ENCODE results near the gene SPTBN2.

Gene SPTBN2

DNA sequence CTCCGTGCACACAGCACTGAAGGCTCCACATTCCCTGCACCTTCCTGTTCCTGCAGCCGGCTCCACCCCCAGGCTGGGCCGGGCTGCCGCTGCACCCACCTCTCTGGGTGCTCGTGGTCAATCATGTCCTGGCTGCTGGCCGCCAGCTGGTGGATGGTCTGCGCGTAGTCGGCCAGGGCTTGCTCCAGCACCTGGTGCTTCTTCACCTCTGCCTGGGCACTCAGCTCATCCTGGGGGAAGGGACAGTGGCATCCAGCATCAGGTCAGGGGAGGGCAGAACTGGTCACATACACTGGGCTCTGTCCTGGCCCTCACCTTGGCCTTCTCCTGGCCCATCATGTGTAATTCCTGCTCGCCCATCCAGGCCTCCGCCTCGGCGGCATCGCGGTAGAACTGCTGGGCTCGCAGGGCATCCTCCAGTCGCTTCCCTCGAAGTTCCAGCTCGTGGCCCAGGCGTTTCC is 36.1 kb downstream of the SPTBN2 start:
- H3K27ac ChIP-seq (ENCODE audit: low read depth in 2 of 2, low read length in 2 of 2): no peak overlapping the region
- no peaks in the 10 kb centered on the region for H3K9me3 ChIP-seq (ENCODE audit: control insufficient read depth in 2 of 2, low read length in 2 of 2)
- no peaks in the 10 kb centered on the region for H3K27me3 ChIP-seq (ENCODE audit: control insufficient read depth in 2 of 2, insufficient read depth in 2 of 2, low read length in 2 of 2)
- H3K4me1 ChIP-seq (ENCODE audit: control insufficient read depth in 2 of 2, insufficient read depth in 2 of 2, low read length in 2 of 2): peaks cover 0 to 3% of the 10 kb centered on the region in 2 donors
- H3K4me3 ChIP-seq (ENCODE audit: low read length in 2 of 2): no peak overlapping the region
- H3K36me3 ChIP-seq (ENCODE audit: control insufficient read depth in 2 of 2, insufficient read depth in 2 of 2, low read length in 2 of 2): no peaks in the 10 kb centered on the region
- no peak overlapping the region for H3K9ac ChIP-seq (ENCODE audit: low read depth in 1 of 2, low read length in 2 of 2)

DNA sequence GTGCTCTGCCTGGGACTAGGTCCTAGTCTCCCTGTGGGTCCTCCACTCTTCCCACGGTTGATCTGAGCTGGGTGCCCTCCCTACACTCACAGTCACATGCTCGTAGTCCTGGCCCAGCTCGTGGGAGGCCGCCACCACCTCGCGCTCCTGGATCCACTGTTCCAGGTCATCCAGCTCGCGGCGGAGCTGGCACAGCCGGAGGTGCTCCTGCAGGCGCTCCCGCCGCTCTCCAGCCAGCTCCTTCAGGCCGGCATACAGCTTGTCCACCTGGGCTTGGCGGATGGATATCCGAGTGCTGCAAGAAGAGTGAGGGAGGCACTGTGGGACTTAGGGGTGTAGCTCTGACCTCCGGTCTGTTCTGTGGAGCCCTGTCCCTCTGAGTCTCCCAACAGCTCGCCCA is 36.6 kb downstream of the SPTBN2 start:
- Histone ChIP-seq H3K27ac (ENCODE audit: low read depth in 2 of 2, low read length in 2 of 2) (no peak overlapping the region), H3K36me3 (ENCODE audit: control insufficient read depth in 2 of 2, insufficient read depth in 2 of 2, low read length in 2 of 2) (no peaks in the 10 kb centered on the region), H3K9ac (ENCODE audit: low read depth in 1 of 2, low read length in 2 of 2) (no peak overlapping the region), H3K4me1 (ENCODE audit: control insufficient read depth in 2 of 2, insufficient read depth in 2 of 2, low read length in 2 of 2) (peaks cover 0 to 3% of the 10 kb centered on the region in 2 donors), H3K27me3 (ENCODE audit: control insufficient read depth in 2 of 2, insufficient read depth in 2 of 2, low read length in 2 of 2) (no peaks in the 10 kb centered on the region), H3K4me3 (ENCODE audit: low read length in 2 of 2) (no peak overlapping the region), H3K9me3 (ENCODE audit: control insufficient read depth in 2 of 2, low read length in 2 of 2) (no peaks in the 10 kb centered on the region)

DNA sequence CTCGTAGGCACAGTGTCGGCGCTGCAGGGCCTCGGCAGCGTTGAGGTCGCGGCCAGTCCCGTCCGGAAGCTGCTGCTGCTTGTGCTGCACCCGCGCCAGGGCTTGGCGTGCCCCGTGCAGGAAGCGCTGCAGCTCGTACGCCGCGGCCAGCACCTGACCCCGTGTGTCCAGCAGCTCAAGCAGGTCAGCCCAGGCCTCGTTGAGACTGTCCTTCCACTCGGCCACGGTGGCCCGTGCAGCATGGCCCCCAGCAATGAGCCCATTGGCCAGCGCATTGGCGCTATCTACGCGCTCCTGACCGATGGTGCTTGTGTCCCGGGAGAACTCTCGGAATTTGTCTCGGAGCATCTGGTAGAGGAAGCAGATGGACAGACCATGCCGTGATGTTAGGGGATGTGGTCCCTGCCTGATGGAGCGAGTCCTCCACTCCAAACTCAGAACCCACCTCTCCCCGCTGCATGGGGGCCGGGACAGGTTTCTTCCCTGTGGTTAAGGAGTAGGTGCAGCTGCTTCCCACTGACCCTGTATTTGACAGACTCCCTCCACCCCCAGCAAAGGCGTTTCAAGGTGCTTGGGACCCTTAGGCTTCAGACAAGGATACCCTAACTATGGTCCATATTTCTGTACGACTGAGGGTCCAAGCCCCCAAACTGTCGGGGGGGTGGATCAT is 37.6 kb downstream of the SPTBN2 start:
- Histone ChIP-seq H3K4me3 (ENCODE audit: low read length in 2 of 2) (no peak overlapping the region), H3K4me1 (ENCODE audit: control insufficient read depth in 2 of 2, insufficient read depth in 2 of 2, low read length in 2 of 2) (peaks cover 0 to 3% of the 10 kb centered on the region in 2 donors), H3K36me3 (ENCODE audit: control insufficient read depth in 2 of 2, insufficient read depth in 2 of 2, low read length in 2 of 2) (no peaks in the 10 kb centered on the region), H3K9ac (ENCODE audit: low read depth in 1 of 2, low read length in 2 of 2) (no peak overlapping the region), H3K9me3 (ENCODE audit: control insufficient read depth in 2 of 2, low read length in 2 of 2) (no peaks in the 10 kb centered on the region), H3K27me3 (ENCODE audit: control insufficient read depth in 2 of 2, insufficient read depth in 2 of 2, low read length in 2 of 2) (no peaks in the 10 kb centered on the region), H3K27ac (ENCODE audit: low read depth in 2 of 2, low read length in 2 of 2) (no peak overlapping the region)

DNA sequence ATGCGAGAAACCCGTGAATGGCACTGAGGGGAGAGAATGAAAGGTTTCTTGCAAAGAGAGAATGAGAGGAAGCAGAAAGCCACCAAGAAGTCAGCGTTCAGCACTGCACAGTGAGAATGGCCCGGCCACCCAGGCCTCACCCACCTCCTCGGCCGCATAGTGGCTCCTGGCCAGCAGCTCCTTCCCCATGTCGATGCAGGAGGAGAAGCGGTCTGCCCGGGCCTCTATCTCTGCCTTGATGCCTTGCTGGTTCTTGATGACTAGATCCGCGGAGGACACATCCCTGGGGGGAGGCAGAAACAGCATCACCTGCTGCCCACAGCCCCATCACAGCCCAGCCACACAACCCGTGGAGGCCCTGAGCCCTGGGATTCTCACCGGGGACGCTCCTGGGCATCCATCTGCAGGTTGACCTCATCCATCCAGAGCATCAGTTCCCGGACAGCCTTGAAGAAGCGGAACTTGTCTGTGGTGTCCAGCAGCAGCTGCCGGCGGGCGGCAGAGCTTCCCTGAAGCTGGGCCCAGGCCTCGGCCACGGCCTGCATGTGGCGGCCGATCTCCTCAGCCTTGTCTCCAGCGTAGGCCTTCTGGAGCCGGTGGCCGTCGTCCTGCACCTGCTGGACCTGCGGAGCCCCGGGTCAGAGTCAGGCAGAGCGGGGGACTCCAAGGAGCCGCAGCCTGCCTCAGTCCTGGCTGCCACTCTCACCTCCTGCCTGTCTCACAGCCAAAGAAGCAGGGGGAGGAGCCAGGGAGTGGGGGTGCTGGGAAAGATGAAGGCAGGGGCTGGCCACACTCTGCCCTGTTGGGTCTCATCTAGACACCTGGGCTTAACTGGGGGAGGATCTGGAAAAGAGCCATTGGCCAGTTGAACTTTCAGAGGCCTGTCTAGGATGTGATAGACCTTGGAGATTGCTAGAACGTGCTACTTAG is 39.1 kb downstream of the SPTBN2 start:
- Histone ChIP-seq H3K27me3 (ENCODE audit: control insufficient read depth in 2 of 2, insufficient read depth in 2 of 2, low read length in 2 of 2) (no peaks in the 10 kb centered on the region), H3K9me3 (ENCODE audit: control insufficient read depth in 2 of 2, low read length in 2 of 2) (no peaks in the 10 kb centered on the region), H3K4me1 (ENCODE audit: control insufficient read depth in 2 of 2, insufficient read depth in 2 of 2, low read length in 2 of 2) (peaks cover 0 to 2% of the 10 kb centered on the region in 2 donors), H3K36me3 (ENCODE audit: control insufficient read depth in 2 of 2, insufficient read depth in 2 of 2, low read length in 2 of 2) (no peaks in the 10 kb centered on the region), H3K9ac (ENCODE audit: low read depth in 1 of 2, low read length in 2 of 2) (no peak overlapping the region), H3K27ac (ENCODE audit: low read depth in 2 of 2, low read length in 2 of 2) (no peak overlapping the region), H3K4me3 (ENCODE audit: low read length in 2 of 2) (no peak overlapping the region)

DNA sequence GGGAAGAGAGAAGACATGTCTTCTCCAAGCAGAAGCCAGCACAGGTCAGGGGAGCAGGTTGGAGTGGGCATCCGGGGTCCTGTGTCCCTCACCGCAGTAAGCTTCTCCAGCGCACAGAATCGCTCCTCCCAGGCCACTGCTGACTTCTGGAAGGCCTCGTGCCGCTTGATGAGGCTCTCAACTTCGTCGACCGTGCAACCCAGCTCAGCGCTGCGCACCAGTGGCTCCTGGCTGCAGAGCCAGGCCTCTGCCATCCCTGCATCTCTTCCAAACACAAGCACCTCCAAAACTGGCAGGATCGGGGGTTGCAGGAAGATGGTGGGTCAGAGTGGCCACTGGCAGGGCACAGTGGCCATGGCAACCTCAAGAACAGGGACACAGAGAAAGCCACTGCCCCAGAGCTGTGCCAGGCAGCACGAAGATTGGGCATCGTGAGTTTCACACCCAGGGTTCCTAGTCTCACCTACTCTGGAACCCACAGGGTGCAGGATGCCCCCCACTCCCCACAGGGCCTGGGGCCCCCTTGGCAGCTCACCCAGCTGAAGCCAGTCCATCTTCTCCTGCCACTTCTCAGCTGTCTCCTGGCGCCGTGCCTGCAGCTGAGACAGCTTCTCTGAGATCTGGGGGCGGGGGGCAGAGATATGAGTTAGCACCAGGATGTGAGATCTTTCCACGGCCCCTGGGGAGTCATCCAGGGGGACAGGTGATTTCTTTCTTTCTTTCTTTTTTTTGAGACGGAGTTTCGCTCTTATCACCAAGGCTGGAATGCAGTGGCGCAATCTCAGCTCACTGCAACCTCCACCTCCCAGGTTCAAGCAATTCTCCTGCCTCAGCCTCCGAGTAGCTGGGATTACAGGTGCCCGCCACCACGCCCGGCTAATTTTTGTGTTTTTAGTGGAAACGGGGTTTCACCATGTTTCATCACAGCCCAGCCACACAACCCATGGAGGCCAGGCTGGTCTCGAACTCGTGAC is 40.2 kb downstream of the SPTBN2 start:
- Histone ChIP-seq H3K4me1 (ENCODE audit: control insufficient read depth in 2 of 2, insufficient read depth in 2 of 2, low read length in 2 of 2) (no peaks in the 10 kb centered on the region), H3K9me3 (ENCODE audit: control insufficient read depth in 2 of 2, low read length in 2 of 2) (no peaks in the 10 kb centered on the region), H3K27ac (ENCODE audit: low read depth in 2 of 2, low read length in 2 of 2) (no peak overlapping the region), H3K4me3 (ENCODE audit: low read length in 2 of 2) (no peak overlapping the region), H3K9ac (ENCODE audit: low read depth in 1 of 2, low read length in 2 of 2) (no peak overlapping the region), H3K27me3 (ENCODE audit: control insufficient read depth in 2 of 2, insufficient read depth in 2 of 2, low read length in 2 of 2) (no peaks in the 10 kb centered on the region), H3K36me3 (ENCODE audit: control insufficient read depth in 2 of 2, insufficient read depth in 2 of 2, low read length in 2 of 2) (no peaks in the 10 kb centered on the region)

DNA sequence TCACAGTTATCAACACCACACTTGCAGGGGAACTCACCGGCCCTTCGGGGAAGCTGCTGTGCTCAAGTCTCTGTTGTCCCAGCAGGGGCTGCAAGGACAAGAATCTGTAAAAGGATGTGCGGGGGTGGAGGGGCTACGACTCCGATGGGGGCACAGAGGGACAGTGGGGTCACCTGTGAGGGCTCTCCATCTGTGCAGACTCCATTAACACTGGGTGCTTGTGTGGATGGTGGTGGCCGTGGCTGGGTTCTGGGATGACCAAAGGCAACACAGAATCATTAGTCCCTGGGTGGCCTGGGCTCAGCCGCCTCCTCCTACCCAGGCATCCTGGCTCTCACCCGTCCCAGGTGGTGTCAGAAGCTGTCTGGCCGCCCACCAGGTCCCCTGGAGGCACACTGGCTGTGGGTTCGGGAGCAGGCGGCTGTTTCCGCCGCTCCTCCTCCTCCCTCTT is 41.2 kb downstream of the SPTBN2 start:
- H3K36me3 ChIP-seq (ENCODE audit: control insufficient read depth in 2 of 2, insufficient read depth in 2 of 2, low read length in 2 of 2): no peaks in the 10 kb centered on the region

DNA sequence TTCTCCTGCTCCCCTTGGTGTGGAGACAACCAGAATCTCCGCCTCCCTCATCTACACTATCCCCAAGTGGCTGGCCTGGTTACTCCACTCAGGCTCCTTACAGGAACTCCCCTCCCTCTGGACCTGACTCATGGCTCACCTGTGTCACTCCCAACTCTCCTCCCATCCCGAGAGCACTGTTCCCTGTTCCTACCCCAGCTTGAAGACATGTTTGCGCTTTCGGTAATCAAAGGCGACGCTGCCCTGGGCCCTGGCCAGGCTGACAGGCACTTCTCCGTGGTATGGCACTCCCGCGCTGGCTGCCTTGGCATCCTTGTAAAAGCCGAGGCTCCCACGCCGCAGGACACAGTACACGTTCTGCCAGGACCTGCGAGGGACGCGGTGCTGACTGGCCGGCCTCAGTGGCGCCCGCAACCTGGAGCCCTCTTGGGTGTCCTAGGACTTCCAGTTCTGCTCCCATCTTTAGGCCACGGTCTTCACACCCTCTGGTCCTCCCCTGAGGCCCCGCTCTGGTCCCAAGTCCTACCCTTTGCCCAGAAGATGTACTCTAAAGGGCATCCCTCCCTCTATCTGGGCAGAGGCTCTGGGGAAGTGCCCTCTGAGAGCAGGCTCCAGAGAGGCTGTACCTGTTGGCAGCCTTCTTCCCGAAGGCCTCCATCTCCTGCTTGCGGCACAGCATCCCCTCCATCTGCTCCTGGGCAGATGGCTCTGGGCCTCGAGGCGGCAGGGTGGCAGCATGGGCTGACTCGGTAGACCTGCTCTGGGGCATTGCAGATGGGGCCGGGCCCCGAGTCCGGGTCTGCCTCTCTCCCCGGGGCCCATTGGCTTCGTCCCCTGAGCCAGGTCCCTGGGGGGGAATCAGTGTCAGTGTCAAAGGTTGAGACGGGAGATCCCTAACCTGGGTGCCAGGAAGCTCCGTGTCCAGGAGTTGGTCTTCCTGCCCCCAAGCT is 41.9 kb downstream of the SPTBN2 start:
- no peak overlapping the region for H3K9ac ChIP-seq (ENCODE audit: low read depth in 1 of 2, low read length in 2 of 2)
- H3K36me3 ChIP-seq (ENCODE audit: control insufficient read depth in 2 of 2, insufficient read depth in 2 of 2, low read length in 2 of 2): no peaks in the 10 kb centered on the region
- H3K9me3 ChIP-seq (ENCODE audit: control insufficient read depth in 2 of 2, low read length in 2 of 2): no peaks in the 10 kb centered on the region
- no peaks in the 10 kb centered on the region for H3K4me1 ChIP-seq (ENCODE audit: control insufficient read depth in 2 of 2, insufficient read depth in 2 of 2, low read length in 2 of 2)
- H3K27ac ChIP-seq (ENCODE audit: low read depth in 2 of 2, low read length in 2 of 2): no peak overlapping the region
- H3K4me3 ChIP-seq (ENCODE audit: low read length in 2 of 2): no peak overlapping the region
- no peaks in the 10 kb centered on the region for H3K27me3 ChIP-seq (ENCODE audit: control insufficient read depth in 2 of 2, insufficient read depth in 2 of 2, low read length in 2 of 2)

More for the DNA sequence above, 41.2 kb downstream of the SPTBN2 start:
- Histone ChIP-seq H3K27me3 (ENCODE audit: control insufficient read depth in 2 of 2, insufficient read depth in 2 of 2, low read length in 2 of 2) (no peaks in the 10 kb centered on the region), H3K9me3 (ENCODE audit: control insufficient read depth in 2 of 2, low read length in 2 of 2) (no peaks in the 10 kb centered on the region), H3K4me3 (ENCODE audit: low read length in 2 of 2) (no peak overlapping the region), H3K9ac (ENCODE audit: low read depth in 1 of 2, low read length in 2 of 2) (no peak overlapping the region), H3K27ac (ENCODE audit: low read depth in 2 of 2, low read length in 2 of 2) (no peak overlapping the region), H3K4me1 (ENCODE audit: control insufficient read depth in 2 of 2, insufficient read depth in 2 of 2, low read length in 2 of 2) (no peaks in the 10 kb centered on the region)

DNA sequence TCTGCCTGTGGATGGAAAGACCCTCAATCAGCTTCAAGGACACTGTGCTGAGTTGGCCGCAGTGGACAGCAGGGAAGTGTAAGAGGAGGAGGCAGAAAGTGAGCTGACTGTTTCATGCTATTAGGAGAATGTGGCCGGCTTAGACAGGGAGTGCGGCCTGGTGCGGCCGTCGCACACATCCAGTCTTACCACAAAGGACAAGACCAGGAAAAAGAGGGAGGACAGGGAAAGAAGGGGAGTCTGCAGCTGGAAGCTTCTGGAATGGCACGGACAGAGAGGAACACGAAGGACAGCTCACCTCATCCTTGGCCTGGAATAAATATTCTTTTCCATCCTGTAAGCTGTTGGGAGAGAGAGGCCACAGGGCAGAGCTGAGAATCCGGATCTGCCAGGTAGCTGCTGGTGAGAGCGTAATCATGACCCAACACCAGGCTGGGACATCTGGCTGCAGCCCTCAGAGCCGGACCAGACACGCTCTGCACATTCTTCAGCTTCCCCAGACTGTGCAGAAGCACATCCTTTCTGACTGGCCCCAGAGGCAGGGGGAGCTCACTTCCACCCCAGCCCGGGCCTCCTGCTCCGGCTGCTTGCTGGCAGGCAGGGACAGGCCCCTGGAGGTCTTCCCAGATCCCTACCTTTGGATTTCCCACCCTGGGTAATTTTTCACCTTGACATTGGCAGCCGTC is 42.8 kb downstream of the SPTBN2 start:
- no peaks in the 10 kb centered on the region for H3K9me3 ChIP-seq (ENCODE audit: control insufficient read depth in 2 of 2, low read length in 2 of 2)
- H3K9ac ChIP-seq (ENCODE audit: low read depth in 1 of 2, low read length in 2 of 2): no peak overlapping the region
- H3K36me3 ChIP-seq (ENCODE audit: control insufficient read depth in 2 of 2, insufficient read depth in 2 of 2, low read length in 2 of 2): no peaks in the 10 kb centered on the region
- H3K27me3 ChIP-seq (ENCODE audit: control insufficient read depth in 2 of 2, insufficient read depth in 2 of 2, low read length in 2 of 2): no peaks in the 10 kb centered on the region
- H3K4me3 ChIP-seq (ENCODE audit: low read length in 2 of 2): no peak overlapping the region
- H3K4me1 ChIP-seq (ENCODE audit: control insufficient read depth in 2 of 2, insufficient read depth in 2 of 2, low read length in 2 of 2): no peaks in the 10 kb centered on the region
- no peak overlapping the region for H3K27ac ChIP-seq (ENCODE audit: low read depth in 2 of 2, low read length in 2 of 2)

Data from mucosa of rectum (tissue), 2 donors.